Measurements from ENCODE around the gene F13B. TPM values are rescaled to one million over a fixed set of nuclear protein-coding genes. Genes with fewer than 3 reads are reported as not detected.
"Not testable (repeated sequence)": the region's sequence is repeated elsewhere in the genome, so short reads cannot be mapped to it uniquely, and the experiment has no call there.

F13B gene
- not detected for total RNA-seq

GRCh38 chr1:197066719-197067456 lies at the start of gene F13B:
Gene F13B (minus strand): TSS chr1:197067260. CDS start chr1:197067223, 37 bp downstream.
- H3K9me3 Mint-ChIP-seq = peaks cover 0 to 3% of the 10 kb centered on the region in 2 donors
- ATAC-seq (no peak), DNase-seq (ENCODE audit: low spot score in 2 of 2) (no peak)
- no peak within 1 kb of the TSS for H3K27ac Mint-ChIP-seq
- peaks cover 0 to 9% of the 10 kb centered on the region in 2 donors for H3K36me3 Mint-ChIP-seq

GRCh38 chr1:197116156-197116555 lies 49.1 kb upstream of the F13B start:
- no peak for ATAC-seq
- Mint-ChIP-seq H3K27ac (no peak overlapping the region), H3K36me3 (peaks cover 0 to 39% of the 10 kb centered on the region in 2 donors), H3K9me3 (no peaks in the 10 kb centered on the region)
- DNase-seq (ENCODE audit: low spot score in 2 of 2) = no peak

- no peak for DNase-seq (ENCODE audit: low spot score in 2 of 2)
- H3K36me3 Mint-ChIP-seq = peaks cover 1 to 35% of the 10 kb centered on the region in 2 donors
- ATAC-seq = no peak
- no peak overlapping the region for H3K27ac Mint-ChIP-seq
- H3K9me3 Mint-ChIP-seq = no peaks in the 10 kb centered on the region
Observed at GRCh38 chr1:197106869-197107268, 39.8 kb upstream of the F13B start.

GRCh38 chr1:197103300-197103699 lies 36.2 kb upstream of the F13B start:
- Mint-ChIP-seq H3K27ac (no peak overlapping the region), H3K9me3 (no peaks in the 10 kb centered on the region), H3K36me3 (peaks cover 6 to 35% of the 10 kb centered on the region in 2 donors)
- no peak for ATAC-seq
- DNase-seq (ENCODE audit: low spot score in 2 of 2) = no peak

GRCh38 chr1:197101978-197102377 lies 34.9 kb upstream of the F13B start:
- Mint-ChIP-seq H3K27ac (no peak overlapping the region), H3K36me3 (peaks cover 6 to 28% of the 10 kb centered on the region in 2 donors), H3K9me3 (no peaks in the 10 kb centered on the region)
- no peak for ATAC-seq
- no peak for DNase-seq (ENCODE audit: low spot score in 2 of 2)

GRCh38 chr1:197100677-197101076 lies 33.6 kb upstream of the F13B start:
- peaks cover 6 to 15% of the 10 kb centered on the region in 2 donors for H3K36me3 Mint-ChIP-seq
- ATAC-seq (no peak), DNase-seq (ENCODE audit: low spot score in 2 of 2) (no peak)
- H3K27ac Mint-ChIP-seq = no peak overlapping the region
- no peaks in the 10 kb centered on the region for H3K9me3 Mint-ChIP-seq

GRCh38 chr1:197099444-197099843 lies 32.4 kb upstream of the F13B start:
- ATAC-seq (no peak), DNase-seq (ENCODE audit: low spot score in 2 of 2) (no peak)
- Mint-ChIP-seq H3K36me3 (peaks cover 6 to 10% of the 10 kb centered on the region in 2 donors), H3K9me3 (no peaks in the 10 kb centered on the region), H3K27ac (no peak overlapping the region)

- not testable (repeated sequence) for H3K9me3 Mint-ChIP-seq; H3K27ac Mint-ChIP-seq; ATAC-seq; DNase-seq (ENCODE audit: low spot score in 2 of 2)
- H3K36me3 Mint-ChIP-seq = peaks cover 6 to 18% of the 10 kb centered on the region in 2 donors
Observed at GRCh38 chr1:197096971-197097370, 29.9 kb upstream of the F13B start.

GRCh38 chr1:197096137-197096536 lies 29.1 kb upstream of the F13B start:
- H3K27ac Mint-ChIP-seq = no peak overlapping the region
- no peaks in the 10 kb centered on the region for H3K9me3 Mint-ChIP-seq
- DNase-seq (ENCODE audit: low spot score in 2 of 2) (no peak), ATAC-seq (no peak)
- H3K36me3 Mint-ChIP-seq = peaks cover 0 to 18% of the 10 kb centered on the region in 2 donors

GRCh38 chr1:197093226-197093885 lies 26.3 kb upstream of the F13B start:
- ATAC-seq = no peak
- H3K27ac Mint-ChIP-seq = no peak overlapping the region
- no peak for DNase-seq (ENCODE audit: low spot score in 2 of 2)
- no peaks in the 10 kb centered on the region for H3K9me3 Mint-ChIP-seq
- peaks cover 0 to 34% of the 10 kb centered on the region in 2 donors for H3K36me3 Mint-ChIP-seq

GRCh38 chr1:197092491-197093023 lies 25.5 kb upstream of the F13B start:
- Mint-ChIP-seq H3K9me3 (no peaks in the 10 kb centered on the region), H3K36me3 (peaks cover 0 to 39% of the 10 kb centered on the region in 2 donors), H3K27ac (no peak overlapping the region)
- ATAC-seq = no peak
- DNase-seq (ENCODE audit: low spot score in 2 of 2) = no peak

- Mint-ChIP-seq H3K36me3 (peaks cover 18 to 55% of the 10 kb centered on the region in 2 donors), H3K27ac (no peak overlapping the region), H3K9me3 (peaks cover 7% of the 10 kb centered on the region in 2 donors)
- ATAC-seq (no peak), DNase-seq (ENCODE audit: low spot score in 2 of 2) (no peak)
Observed at GRCh38 chr1:197083474-197083873, 16.4 kb upstream of the F13B start.

- DNase-seq (ENCODE audit: low spot score in 2 of 2) = no peak
- ATAC-seq = no peak
- Mint-ChIP-seq H3K36me3 (peaks cover 18 to 45% of the 10 kb centered on the region in 2 donors), H3K9me3 (peaks cover 7% of the 10 kb centered on the region in 2 donors), H3K27ac (no peak overlapping the region)
Observed at GRCh38 chr1:197081117-197081753, 14.2 kb upstream of the F13B start.

GRCh38 chr1:197080323-197080722 lies 13.3 kb upstream of the F13B start:
- ATAC-seq = no peak
- DNase-seq (ENCODE audit: low spot score in 2 of 2) = no peak
- Mint-ChIP-seq H3K36me3 (peaks cover 17 to 43% of the 10 kb centered on the region in 2 donors), H3K27ac (no peak overlapping the region), H3K9me3 (peaks cover 7% of the 10 kb centered on the region in 2 donors)

- peaks cover 7 to 11% of the 10 kb centered on the region in 2 donors for H3K9me3 Mint-ChIP-seq
Observed at GRCh38 chr1:197076585-197076984, 9.5 kb upstream of the F13B start.

GRCh38 chr1:197073978-197074377 lies 6.9 kb upstream of the F13B start:
- DNase-seq (ENCODE audit: low spot score in 2 of 2) (no peak), ATAC-seq (no peak)
- Mint-ChIP-seq H3K36me3 (peaks cover 0 to 7% of the 10 kb centered on the region in 2 donors), H3K9me3 (peaks cover 0 to 6% of the 10 kb centered on the region in 2 donors), H3K27ac (no peak overlapping the region)

More at GRCh38 chr1:197076585-197076984, 9.5 kb upstream of the F13B start:
- DNase-seq (ENCODE audit: low spot score in 2 of 2) (no peak), ATAC-seq (no peak)
- Mint-ChIP-seq H3K27ac (no peak overlapping the region), H3K36me3 (peaks cover 12% of the 10 kb centered on the region in 2 donors)

- DNase-seq (ENCODE audit: low spot score in 2 of 2) (no peak), ATAC-seq (no peak)
- peaks cover 0 to 4% of the 10 kb centered on the region in 2 donors for H3K9me3 Mint-ChIP-seq
- H3K36me3 Mint-ChIP-seq = peaks cover 0 to 9% of the 10 kb centered on the region in 2 donors
- H3K27ac Mint-ChIP-seq = no peak overlapping the region
Observed at GRCh38 chr1:197067457-197067818, 378 bp upstream of the F13B start.

Measured in activated naive CD4-positive, alpha-beta T cell treated with anti-CD3 and anti-CD28 coated beads, Interleukin-2, amount 50 U/mL, for 72 hours (primary cell).